ENCODE data around the gene SUSD3.
"Not testable (repeated sequence)": the region's sequence is repeated elsewhere in the genome, so short reads cannot be mapped to it uniquely, and the experiment has no call there.

The SUSD3 gene

GRCh38 chr9:93114169-93114983, 55.9 kb downstream of the SUSD3 start:
- DNase-seq: no peak

- DNase-seq: no peak
These were observed 56.5 kb downstream of the SUSD3 start for GRCh38 chr9:93114984-93115335.

GRCh38 chr9:93115486-93116071, 57.1 kb downstream of the SUSD3 start:
- DNase-seq: no peak

GRCh38 chr9:93116072-93116961, 57.8 kb downstream of the SUSD3 start:
- no peak for DNase-seq

GRCh38 chr9:93117521-93117920, 59.0 kb downstream of the SUSD3 start:
- not testable (repeated sequence) for DNase-seq

- DNase-seq: no peak
These were observed 59.7 kb downstream of the SUSD3 start for GRCh38 chr9:93117924-93118862.

GRCh38 chr9:93118863-93119702, 60.6 kb downstream of the SUSD3 start:
- no peak for DNase-seq

- DNase-seq: no peak
These were observed 61.1 kb downstream of the SUSD3 start for GRCh38 chr9:93119703-93119952.

- DNase-seq: peak in 1 of 6 experiments; percentile 47
These were observed 61.7 kb downstream of the SUSD3 start for GRCh38 chr9:93119953-93120845.

- no peak for DNase-seq
These were observed 62.4 kb downstream of the SUSD3 start for GRCh38 chr9:93120846-93121315.

- DNase-seq: no peak
These were observed 63.1 kb downstream of the SUSD3 start for GRCh38 chr9:93121316-93122241.

GRCh38 chr9:93122721-93123221, 64.3 kb downstream of the SUSD3 start:
- no peak for DNase-seq

GRCh38 chr9:93123561-93124283, 65.2 kb downstream of the SUSD3 start:
- no peak for DNase-seq

- no peak for DNase-seq
These were observed 66.3 kb downstream of the SUSD3 start for GRCh38 chr9:93124793-93125192.

- no peak for DNase-seq
These were observed 66.9 kb downstream of the SUSD3 start for GRCh38 chr9:93125331-93125894.

GRCh38 chr9:93126151-93126781, 67.8 kb downstream of the SUSD3 start:
- peak; percentile 18 to 56 (median 34) for DNase-seq

- peak in 1 of 6 experiments; percentile 31 for DNase-seq
These were observed 68.4 kb downstream of the SUSD3 start for GRCh38 chr9:93126825-93127368.
